GM21576 (cell line): ENCODE data around the gene CHD5.

Source experiments
- ATAC-seq: cut with Tn5 transposase; IDR thresholded peaks from one replicate; pipeline ENCODE4 v1.9.1; 2021; ENCODE audit warnings: mild to moderate bottlenecking, moderate library complexity; ENCODE audit not compliant: unreplicated experiment

CHD5 gene

GRCh38 chr1:6202256-6202655, 22.1 kb upstream of the CHD5 start:
- no peak for ATAC-seq

GRCh38 chr1:6200188-6200809, 20.2 kb upstream of the CHD5 start:
- ATAC-seq: no peak

- ATAC-seq: peak; percentile 93
Measured at GRCh38 chr1:6199298-6200187, 19.4 kb upstream of the CHD5 start, which contains the start of gene RPL22. TSS of gene RPL22 (minus strand) at chr1:6199595. CDS start at chr1:6199573, 22 bp downstream.

- ATAC-seq: peak; percentile 5
Measured at GRCh38 chr1:6198646-6199297, 18.7 kb upstream of the CHD5 start.

- no peak for ATAC-seq
Measured at GRCh38 chr1:6197746-6198427, 17.8 kb upstream of the CHD5 start.

GRCh38 chr1:6191968-6192367, 11.8 kb upstream of the CHD5 start:
- no peak for ATAC-seq

- ATAC-seq: no peak
Measured at GRCh38 chr1:6188466-6188865, 8.3 kb upstream of the CHD5 start.

- no peak for ATAC-seq
Measured at GRCh38 chr1:6185635-6186382, 5.7 kb upstream of the CHD5 start.

- no peak for ATAC-seq
Measured at GRCh38 chr1:6185151-6185550, 5.0 kb upstream of the CHD5 start.

GRCh38 chr1:6184083-6184783, 4.1 kb upstream of the CHD5 start:
- no peak for ATAC-seq

GRCh38 chr1:6183520-6183989, 3.4 kb upstream of the CHD5 start:
- no peak for ATAC-seq

- ATAC-seq: no peak
Measured at GRCh38 chr1:6181347-6181770, 1.2 kb upstream of the CHD5 start.

- no peak for ATAC-seq
Measured at GRCh38 chr1:6180707-6181311, 688 bp upstream of the CHD5 start.

- ATAC-seq: no peak
Measured at GRCh38 chr1:6179564-6180175, 451 bp downstream of the CHD5 start.

- no peak for ATAC-seq
Measured at GRCh38 chr1:6178751-6179563, 1.2 kb downstream of the CHD5 start.

GRCh38 chr1:6177681-6178380, 2.3 kb downstream of the CHD5 start:
- ATAC-seq: no peak

GRCh38 chr1:6176779-6177178, 3.3 kb downstream of the CHD5 start:
- no peak for ATAC-seq
